H9 (cell line): ENCODE measurements around the gene UGT1A8. TPM values are rescaled to one million over a fixed set of nuclear protein-coding genes. Genes with fewer than 3 reads are reported as not detected.

Source experiments
- DNase-seq: peaks from one replicate; pipeline ENCODE4 v3.0.0-alpha.2; 2017
- H2AFZ ChIP-seq: one replicate; pipeline ENCODE4 v1.6.1; 2013; ENCODE audit warnings: mild to moderate bottlenecking, low read length, control low read depth, moderate library complexity
- H2AK5ac ChIP-seq: 2 replicates; pipeline ENCODE4 v1.6.1; 2013; ENCODE audit warnings: low read length, control low read depth, mixed read lengths; ENCODE audit not compliant: insufficient read length
- H2BK120ac ChIP-seq: one replicate; pipeline ENCODE4 v1.6.1; 2013; ENCODE audit warnings: low read depth, mild to moderate bottlenecking, low read length, control low read depth, inconsistent platforms; ENCODE audit not compliant: poor library complexity, severe bottlenecking
- H2BK12ac ChIP-seq: 2 replicates; pipeline ENCODE4 v1.6.1; 2013; ENCODE audit warnings: low read length, control low read depth, mixed read lengths, low read depth; ENCODE audit not compliant: insufficient read length
- H2BK15ac ChIP-seq: 2 replicates; pipeline ENCODE4 v1.6.1; 2013; ENCODE audit warnings: low read depth, low read length, control low read depth
- H2BK20ac ChIP-seq: one replicate; pipeline ENCODE4 v1.6.1; 2013; ENCODE audit warnings: low read depth, mild to moderate bottlenecking, low read length, control low read depth, inconsistent platforms; ENCODE audit not compliant: poor library complexity, severe bottlenecking
- H2BK5ac ChIP-seq: 2 replicates; pipeline ENCODE4 v1.6.1; 2013; ENCODE audit warnings: low read length, control low read depth, mixed read lengths; ENCODE audit not compliant: insufficient read length
- H3K14ac ChIP-seq: 2 replicates; pipeline ENCODE4 v1.6.1; 2013; ENCODE audit warnings: low read length, control low read depth; ENCODE audit not compliant: insufficient read depth
- H3K18ac ChIP-seq: 2 replicates; pipeline ENCODE4 v1.6.1; 2013; ENCODE audit warnings: low read depth, mild to moderate bottlenecking, mixed read lengths, low read length, control low read depth; ENCODE audit not compliant: insufficient read length
- H3K23ac ChIP-seq: 2 replicates; pipeline ENCODE4 v1.6.1; 2013; ENCODE audit warnings: low read length, control low read depth, mixed read lengths, low read depth; ENCODE audit not compliant: insufficient read length
- H3K23me2 ChIP-seq: 2 replicates; pipeline ENCODE4 v1.6.1; 2013; ENCODE audit warnings: low read depth, mild to moderate bottlenecking, mixed read lengths, low read length, control low read depth; ENCODE audit not compliant: insufficient read length, poor library complexity, severe bottlenecking
- H3K27ac ChIP-seq: 2 replicates; pipeline ENCODE4 v1.5.1; 2013; ENCODE audit warnings: low read length, control low read depth, mixed read lengths, low read depth; ENCODE audit not compliant: insufficient read length
- H3K27me3 ChIP-seq: 2 replicates; pipeline ENCODE4 v1.6.1; 2013; ENCODE audit warnings: low read length, control low read depth, inconsistent platforms; ENCODE audit not compliant: insufficient read depth
- H3K4ac ChIP-seq: 2 replicates; pipeline ENCODE4 v1.6.1; 2013; ENCODE audit warnings: low read depth, mild to moderate bottlenecking, control low read depth, inconsistent platforms, low read length, moderate library complexity
- H3K4me1 ChIP-seq: 2 replicates; pipeline ENCODE4 v1.6.1; 2013; ENCODE audit warnings: low read length, control low read depth, inconsistent platforms; ENCODE audit not compliant: insufficient read depth
- H3K4me2 ChIP-seq: 2 replicates; pipeline ENCODE4 v1.6.1; 2013; ENCODE audit warnings: low read length, control low read depth, mixed read lengths; ENCODE audit not compliant: insufficient read length, insufficient read depth
- H3K56ac ChIP-seq: 2 replicates; pipeline ENCODE4 v1.6.1; 2013; ENCODE audit warnings: low read depth, mild to moderate bottlenecking, mixed read lengths, low read length, control low read depth; ENCODE audit not compliant: insufficient read length
- H3K79me1 ChIP-seq: 2 replicates; pipeline ENCODE4 v1.6.1; 2013; ENCODE audit warnings: low read depth, mild to moderate bottlenecking, moderate library complexity, low read length, control low read depth, inconsistent platforms; ENCODE audit not compliant: insufficient read depth, poor library complexity, severe bottlenecking
- H3K79me2 ChIP-seq: 2 replicates; pipeline ENCODE4 v1.6.1; 2013; ENCODE audit warnings: low read length, control low read depth, inconsistent platforms; ENCODE audit not compliant: insufficient read depth
- H3K9ac ChIP-seq: 2 replicates; pipeline ENCODE4 v1.6.1; 2013; ENCODE audit warnings: low read length, control low read depth, mixed read lengths; ENCODE audit not compliant: insufficient read length; ENCODE audit errors: extremely low read depth
- H3K9me3 ChIP-seq: one replicate; pipeline ENCODE4 v1.6.1; 2013; ENCODE audit warnings: low read depth, low read length, inconsistent platforms; ENCODE audit not compliant: control insufficient read depth
- H3T11ph ChIP-seq: one replicate; pipeline ENCODE4 v1.6.1; 2013; ENCODE audit warnings: mild to moderate bottlenecking, low read length, control low read depth, inconsistent platforms
- H4K20me1 ChIP-seq: one replicate; pipeline ENCODE4 v1.6.1; 2013; ENCODE audit not compliant: control insufficient read depth, insufficient read length, insufficient read depth
- H4K5ac ChIP-seq: 2 replicates; pipeline ENCODE4 v1.6.1; 2013; ENCODE audit warnings: low read depth, mild to moderate bottlenecking, mixed read lengths, low read length, control low read depth; ENCODE audit not compliant: insufficient read length
- H4K8ac ChIP-seq: replicated peaks from 2 replicates; pipeline ENCODE4 v1.6.1; 2013; ENCODE audit warnings: low read length, control low read depth, mixed read lengths, low read depth; ENCODE audit not compliant: insufficient read length
- H4K91ac ChIP-seq: 2 replicates; pipeline ENCODE4 v1.6.1; 2013; ENCODE audit warnings: low read depth, mild to moderate bottlenecking, moderate library complexity, mixed read lengths, low read length, control low read depth; ENCODE audit not compliant: insufficient read length
- H3K27ac Mint-ChIP-seq, 3 experiments: 2 replicates in 2 of 3; 3 replicates in 1 of 3; pipeline ENCODE4 v1.8.0; 2020 to 2021; ENCODE audit warnings: mixed read lengths in 3 of 3, mild to moderate bottlenecking in 1 of 3, moderate library complexity in 1 of 3
- H3K27me3 Mint-ChIP-seq: 2 replicates; pipeline ENCODE4 v1.8.0; 2021; ENCODE audit warnings: low read depth, mild to moderate bottlenecking, moderate library complexity, mixed read lengths
- H3K36me3 Mint-ChIP-seq, 3 experiments: 2 replicates in 2 of 3; 3 replicates in 1 of 3; pipeline ENCODE4 v1.8.0; 2020 to 2021; ENCODE audit warnings: low read depth in 3 of 3, mixed read lengths in 3 of 3; ENCODE audit not compliant: insufficient read depth in 1 of 3
- H3K4me1 Mint-ChIP-seq, 2 experiments: 2 replicates each; pipeline ENCODE4 v1.8.0; 2020; ENCODE audit warnings: mixed read lengths in 2 of 2
- H3K4me3 Mint-ChIP-seq, 2 experiments: 2 replicates in 1 of 2; 3 replicates in 1 of 2; pipeline ENCODE4 v1.8.0; 2020 to 2021; ENCODE audit warnings: mild to moderate bottlenecking in 2 of 2, mixed read lengths in 2 of 2, moderate library complexity in 1 of 2
- H3K9me3 Mint-ChIP-seq, 2 experiments: 2 replicates in 1 of 2; 3 replicates in 1 of 2; pipeline ENCODE4 v1.8.0; 2020; ENCODE audit warnings: mild to moderate bottlenecking in 2 of 2, mixed read lengths in 2 of 2, moderate library complexity in 1 of 2
- WGBS: extraction: QIAGEN DNeasy Blood & Tissue Kit; methylation state at CpG from one replicate; pipeline ENCODE4 v1.1.7; 2013; ENCODE audit warnings: missing lambda C conversion rate, low lambda C conversion rate, mixed read lengths; ENCODE audit not compliant: insufficient read length; ENCODE audit errors: extremely low coverage; 5-methylcytosine and 5-hydroxymethylcytosine counted together
- total RNA-seq: library from RNA; stranded (reverse); gene quantifications from 2 replicates; pipeline ENCODE4 v1.2.1, GENCODE V29; 2021
- TF ChIP-seq, protein P1 (sequence below): fragments of 200-600 bp; sonication (generic); conservative IDR thresholded peaks from 3 replicates; pipeline ENCODE4 v1.8.0; 2021; ENCODE audit warnings: antibody characterized with exemption, mild to moderate bottlenecking

UGT1A8 gene
- total RNA-seq, 1 experiment from 2014 or later: not detected

DNA sequence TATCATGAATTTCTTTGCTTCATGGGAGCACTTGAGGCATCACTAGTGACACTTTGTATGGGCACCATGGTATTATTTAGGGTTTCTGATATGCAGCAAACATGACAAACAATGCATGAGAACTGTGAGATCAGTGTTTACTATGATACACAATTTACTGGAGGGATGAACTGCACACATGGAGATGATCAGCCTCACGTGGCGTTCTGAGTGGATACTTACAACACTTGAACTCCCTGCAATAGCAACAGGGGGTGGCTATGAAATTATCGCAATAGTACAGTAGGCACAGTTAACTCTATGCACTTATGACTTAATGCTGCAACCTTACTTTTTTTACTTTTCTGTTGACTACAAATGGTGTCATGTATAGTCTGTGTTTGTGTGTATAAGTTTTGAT, 18.5 kb upstream of the UGT1A8 start:
- Histone ChIP-seq H3K9me3 (no peaks in the 10 kb centered on the region), H2BK20ac (no peak overlapping the region), H2BK15ac (no peak overlapping the region), H2BK12ac (no peak overlapping the region), H3K23me2 (no peaks in the 10 kb centered on the region), H2BK120ac (no peak overlapping the region), H4K91ac (no peak overlapping the region), H3K4me1 (no peaks in the 10 kb centered on the region), H3K23ac (no peak overlapping the region), H4K5ac (no peak overlapping the region), H3K79me2 (no peaks in the 10 kb centered on the region), H4K8ac (no peak overlapping the region), H3K18ac (no peak overlapping the region), H3K27me3 (no peaks in the 10 kb centered on the region), H3K27ac (no peak overlapping the region), H3K4ac (no peak overlapping the region), H4K20me1 (no peaks in the 10 kb centered on the region), H3K79me1 (no peaks in the 10 kb centered on the region), H3T11ph (no peak overlapping the region), H2BK5ac (no peak overlapping the region), H3K56ac (no peak overlapping the region), H2AFZ (no peak overlapping the region), H3K9ac (no peak overlapping the region), H3K4me2 (no peak overlapping the region), H2AK5ac (no peak overlapping the region), H3K14ac (no peak overlapping the region)
- Mint-ChIP-seq H3K4me1 (no peaks in the 10 kb centered on the region), H3K9me3 (peaks cover 13 to 22% of the 10 kb centered on the region in 2 experiments; a peak in 4 of 5 replicates), H3K36me3 (no peaks in the 10 kb centered on the region; a peak in 2 of 7 replicates), H3K27me3 (peaks cover 2% of the 10 kb centered on the region), H3K27ac (no peak overlapping the region), H3K4me3 (no peak overlapping the region)
- DNase-seq: no peak
- TF ChIP-seq, protein P1, sequence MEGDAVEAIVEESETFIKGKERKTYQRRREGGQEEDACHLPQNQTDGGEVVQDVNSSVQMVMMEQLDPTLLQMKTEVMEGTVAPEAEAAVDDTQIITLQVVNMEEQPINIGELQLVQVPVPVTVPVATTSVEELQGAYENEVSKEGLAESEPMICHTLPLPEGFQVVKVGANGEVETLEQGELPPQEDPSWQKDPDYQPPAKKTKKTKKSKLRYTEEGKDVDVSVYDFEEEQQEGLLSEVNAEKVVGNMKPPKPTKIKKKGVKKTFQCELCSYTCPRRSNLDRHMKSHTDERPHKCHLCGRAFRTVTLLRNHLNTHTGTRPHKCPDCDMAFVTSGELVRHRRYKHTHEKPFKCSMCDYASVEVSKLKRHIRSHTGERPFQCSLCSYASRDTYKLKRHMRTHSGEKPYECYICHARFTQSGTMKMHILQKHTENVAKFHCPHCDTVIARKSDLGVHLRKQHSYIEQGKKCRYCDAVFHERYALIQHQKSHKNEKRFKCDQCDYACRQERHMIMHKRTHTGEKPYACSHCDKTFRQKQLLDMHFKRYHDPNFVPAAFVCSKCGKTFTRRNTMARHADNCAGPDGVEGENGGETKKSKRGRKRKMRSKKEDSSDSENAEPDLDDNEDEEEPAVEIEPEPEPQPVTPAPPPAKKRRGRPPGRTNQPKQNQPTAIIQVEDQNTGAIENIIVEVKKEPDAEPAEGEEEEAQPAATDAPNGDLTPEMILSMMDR: no peak
- no CpG with 5 or more reads among the region's 3 CpGs for WGBS
